Skin epidermis (tissue), 12 donors: Measurements from ENCODE around the gene ITGAL.
"Not testable (repeated sequence)": the region's sequence is repeated elsewhere in the genome, so short reads cannot be mapped to it uniquely, and the experiment has no call there.

Experiments
- H3K27ac ChIP-seq, 21 experiments: fragments of 200-600 bp; sonication (generic) in 11 of 21; one replicate each; pipeline ENCODE4 v1.5.0; 2020; ENCODE audit warnings: mild to moderate bottlenecking in 3 of 21, inconsistent platforms in 2 of 21, moderate library complexity in 2 of 21
- H3K4me3 ChIP-seq, 7 experiments: fragments of 200-600 bp; sonication (generic) in 2 of 7; one replicate each; pipeline ENCODE4 v1.5.0; 2020; ENCODE audit warnings: inconsistent platforms in 2 of 7, mild to moderate bottlenecking in 2 of 7, moderate library complexity in 1 of 7

The ITGAL gene

GRCh38 chr16:30536391-30537024 is 64.0 kb downstream of the ITGAL start:
- Histone ChIP-seq H3K27ac (peak overlapping the region in 8 of 21 experiments; percentile 89 to 99 (median 97)), H3K4me3 (peak overlapping the region in 2 of 7 experiments; percentile 68 to 83)

- Histone ChIP-seq H3K27ac (no peak overlapping the region), H3K4me3 (no peak overlapping the region)
Measured at GRCh38 chr16:30539000-30539964, 66.7 kb downstream of the ITGAL start.

- H3K27ac ChIP-seq, H3K4me3 ChIP-seq: not testable (repeated sequence)
Measured at GRCh38 chr16:30539986-30540526, 67.5 kb downstream of the ITGAL start.

GRCh38 chr16:30540916-30541464 is 68.4 kb downstream of the ITGAL start:
- H3K4me3 ChIP-seq, H3K27ac ChIP-seq: not testable (repeated sequence)

GRCh38 chr16:30541502-30542329 is 69.2 kb downstream of the ITGAL start:
- H3K4me3 ChIP-seq, result no peak overlapping the region

GRCh38 chr16:30543067-30543466 is 70.5 kb downstream of the ITGAL start:
- no peak overlapping the region for H3K27ac ChIP-seq
- no peak overlapping the region for H3K4me3 ChIP-seq

More at GRCh38 chr16:30541502-30542329, 69.2 kb downstream of the ITGAL start:
- no peak overlapping the region for H3K27ac ChIP-seq

GRCh38 chr16:30546115-30546514 is 73.6 kb downstream of the ITGAL start:
- no peak overlapping the region for H3K4me3 ChIP-seq
- peak overlapping the region in 1 of 21 experiments; percentile 4 for H3K27ac ChIP-seq

GRCh38 chr16:30548416-30549253 is 76.1 kb downstream of the ITGAL start:
- Histone ChIP-seq H3K4me3 (no peak overlapping the region), H3K27ac (no peak overlapping the region)

GRCh38 chr16:30551781-30552180 is 79.2 kb downstream of the ITGAL start:
- no peak overlapping the region for H3K4me3 ChIP-seq
- peak overlapping the region in 9 of 21 experiments; percentile 10 to 82 (median 47) for H3K27ac ChIP-seq

- Histone ChIP-seq H3K27ac (peak overlapping the region in 8 of 21 experiments; percentile 10 to 82 (median 47)), H3K4me3 (no peak overlapping the region)
Measured at GRCh38 chr16:30552956-30553355, 80.4 kb downstream of the ITGAL start.

GRCh38 chr16:30553393-30553899 is 80.9 kb downstream of the ITGAL start:
- H3K4me3 ChIP-seq, result no peak overlapping the region
- H3K27ac ChIP-seq, result peak overlapping the region in 7 of 21 experiments; percentile 10 to 82 (median 47)

GRCh38 chr16:30554557-30555314 is 82.2 kb downstream of the ITGAL start:
- H3K27ac ChIP-seq, result no peak overlapping the region
- no peak overlapping the region for H3K4me3 ChIP-seq

- peak overlapping the region in 1 of 21 experiments; percentile 7 for H3K27ac ChIP-seq
- H3K4me3 ChIP-seq, result no peak overlapping the region
Measured at GRCh38 chr16:30555315-30556124, 83.0 kb downstream of the ITGAL start.

- no peak overlapping the region for H3K4me3 ChIP-seq
- no peak overlapping the region for H3K27ac ChIP-seq
Measured at GRCh38 chr16:30556125-30556473, 83.6 kb downstream of the ITGAL start.

GRCh38 chr16:30557707-30557956 is 85.1 kb downstream of the ITGAL start:
- H3K4me3 ChIP-seq, result peak overlapping the region; percentile 62 to 94 (median 85)
- H3K27ac ChIP-seq, result peak overlapping the region; percentile 57 to 97 (median 91)

- H3K4me3 ChIP-seq, result peak within 1 kb of the TSS; percentile 62 to 94 (median 85)
- H3K27ac ChIP-seq, result peak within 1 kb of the TSS; percentile 57 to 97 (median 91)
Measured at GRCh38 chr16:30557957-30558788, 85.6 kb downstream of the ITGAL start, which contains the start of gene ZNF764. Gene ZNF764 (minus strand): TSS chr16:30558374. CDS start chr16:30558182, 192 bp downstream.
